ENCODE measurements around the gene DNLZ. TPM values are rescaled to one million over a fixed set of nuclear protein-coding genes. Genes with fewer than 3 reads are reported as not detected.

DNLZ gene
- total and polyA plus RNA-seq, 2 of the 4 experiments (the other 2 are of a cell fraction): 2.0 to 11.4 TPM

GRCh38 chr9:136332482-136332983 is 31.0 kb downstream of the DNLZ start:
- no peaks in the 10 kb centered on the region for H3K27me3 ChIP-seq (ENCODE audit: control insufficient read depth, insufficient read depth, low read length)
- WGBS, 2 experiments (ENCODE audit: extremely low coverage in 2 of 2, insufficient read length in 1 of 2): 91% methylated on average over 8 of the region's 11 CpGs; no CpG with 5 or more reads in 1 of the 2 experiments
- H2BK20ac ChIP-seq (ENCODE audit: low read depth, low read length): no peak overlapping the region
- H3K14ac ChIP-seq (replicated peaks; ENCODE audit: low read depth, low read length): no peak overlapping the region
- no peak overlapping the region for H3K18ac ChIP-seq (ENCODE audit: low read depth, low read length)
- no peak overlapping the region for H2BK5ac ChIP-seq (ENCODE audit: low read depth, low read length, poor library complexity, severe bottlenecking)
- H2BK120ac ChIP-seq (ENCODE audit: low read depth, low read length): no peak overlapping the region
- CTCF ChIA-PET: interaction anchor here (0.6 kb wide), 1 partner anchor 40 kb away, joined by 3 read pairs; no protein-coding TSS in a partner anchor
- no peak overlapping the region for H2AK5ac ChIP-seq (ENCODE audit: low read depth, low read length)
- BruUV-seq (replicated peaks): no TSS peak
- no peak for DNase-seq
- H4K91ac ChIP-seq (ENCODE audit: insufficient read depth, low read depth, low read length): no peak overlapping the region
- H2AFZ ChIP-seq (replicated peaks; ENCODE audit: low read length, poor library complexity): no peak overlapping the region
- dilution Hi-C loops (cut with HindIII; ENCODE audit: low sequenced_read_pairs, unreplicated experiment) (no loop called here), in situ Hi-C loops (cut with MboI; ENCODE audit: low sequenced_read_pairs) (no loop called here), intact Hi-C loops (cut with micrococcal nuclease) (no loop called here)
- H3K27ac ChIP-seq (ENCODE audit: insufficient read depth, low read length): no peak overlapping the region
- H3K9ac ChIP-seq (ENCODE audit: low read depth, low read length): no peak overlapping the region
- peaks cover 27% of the 10 kb centered on the region for H3K4me1 ChIP-seq (ENCODE audit: control insufficient read depth, insufficient read depth, low read length)
- TF ChIP-seq MAZ (IDR thresholded peaks at IDR 0.05; ENCODE audit: borderline replicate concordance, low read depth, low read length): no peak
- no peak for TF ChIP-seq MXI1 (IDR thresholded peaks at IDR 0.05; ENCODE audit: borderline replicate concordance, low read depth, low read length)
- peaks cover 4 to 68% of the 10 kb centered on the region in 2 experiments for H3K79me1 ChIP-seq (ENCODE audit: low read depth in 1 of 2, low read length in 2 of 2)
- ATAC-seq (ENCODE audit: low read depth): no peak
- peaks cover 6% of the 10 kb centered on the region; the same call in 1 of the 2 replicates for H3K9me1 ChIP-seq (ENCODE audit: insufficient read depth, low read length)
- H3K36me3 ChIP-seq (ENCODE audit: control insufficient read depth, insufficient read depth, low read length): peaks cover 55% of the 10 kb centered on the region
- H3K4me2 ChIP-seq (ENCODE audit: low read depth, low read length): no peak overlapping the region
- no peak overlapping the region for H3K4me3 ChIP-seq (ENCODE audit: insufficient read depth, low read depth, low read length)
- no peak overlapping the region for H4K8ac ChIP-seq (ENCODE audit: low read depth in 2 of 2, low read length in 2 of 2)
- POLR2A ChIA-PET (ENCODE audit: unreplicated experiment): no interaction called here
- no peak overlapping the region for H4K5ac ChIP-seq (ENCODE audit: low read depth, low read length)
- no peak overlapping the region for H2BK15ac ChIP-seq (ENCODE audit: low read depth, low read length)
- H3K4ac ChIP-seq (ENCODE audit: low read depth, low read length): no peak overlapping the region
- H3K9me3 ChIP-seq (ENCODE audit: control insufficient read depth, insufficient read depth, low read length): no peaks in the 10 kb centered on the region
- no peak overlapping the region for H3K23ac ChIP-seq (ENCODE audit: low read depth, low read length)
- H4K20me1 ChIP-seq (ENCODE audit: insufficient read depth, low read length): peaks cover 91% of the 10 kb centered on the region
- H2AK9ac ChIP-seq (replicated peaks; ENCODE audit: low read depth, low read length, poor library complexity): no peak overlapping the region
- H3K56ac ChIP-seq (ENCODE audit: extremely low read depth, insufficient read depth, low read length): no peak overlapping the region
